DND-41 (cell line): ENCODE data around the gene TLN1.

Experiments used
- ATAC-seq: fragments of 200-7000 bp; cut with Tn5 transposase; 3 replicates; pipeline ENCODE4 v1.9.1; 2021; ENCODE audit warnings: low read depth; ENCODE audit not compliant: insufficient read depth
- DNase-seq: peaks from one replicate; pipeline ENCODE4 v3.0.0-alpha.2; 2020
- H2AFZ ChIP-seq: 2 replicates; pipeline ENCODE4 v1.6.0; 2012; ENCODE audit warnings: low read depth, low read length
- H3K27ac ChIP-seq: 2 replicates; pipeline ENCODE4 v1.5.1; 2012; ENCODE audit warnings: low read length, inconsistent platforms
- H3K27me3 ChIP-seq: fragments of 200-600 bp; sonication (generic); 2 replicates; pipeline ENCODE4 v1.6.0; 2012; ENCODE audit warnings: low read length, mild to moderate bottlenecking, inconsistent platforms; ENCODE audit not compliant: insufficient read depth, poor library complexity
- H3K36me3 ChIP-seq: 2 replicates; pipeline ENCODE4 v1.5.1; 2012; ENCODE audit warnings: low read length, inconsistent platforms; ENCODE audit not compliant: insufficient read depth
- H3K4me1 ChIP-seq: 2 replicates; pipeline ENCODE4 v1.5.1; 2012; ENCODE audit warnings: mild to moderate bottlenecking, low read length; ENCODE audit not compliant: insufficient read depth
- H3K4me2 ChIP-seq: 2 replicates; pipeline ENCODE4 v1.6.0; 2012; ENCODE audit warnings: mild to moderate bottlenecking, moderate library complexity, low read length, inconsistent platforms; ENCODE audit not compliant: insufficient read depth
- H3K4me3 ChIP-seq, 2 experiments: fragments of 200-600 bp in 1 of 2; shearing (Covaris generic) in 1 of 2; 2 replicates each; pipeline ENCODE4 v1.5.1; 2012 to 2016; ENCODE audit warnings: inconsistent platforms in 2 of 2, low read length in 2 of 2, mild to moderate bottlenecking in 2 of 2, low read depth in 1 of 2, moderate library complexity in 1 of 2
- H3K79me2 ChIP-seq: 2 replicates; pipeline ENCODE4 v1.6.0; 2012; ENCODE audit warnings: low read length, inconsistent platforms; ENCODE audit not compliant: insufficient read depth
- H3K9ac ChIP-seq: 2 replicates; pipeline ENCODE4 v1.6.0; 2012; ENCODE audit warnings: low read depth, mild to moderate bottlenecking, inconsistent platforms, low read length, moderate library complexity
- H3K9me3 ChIP-seq: 2 replicates; pipeline ENCODE4 v1.5.1; 2012; ENCODE audit warnings: low read length, moderate library complexity, mild to moderate bottlenecking, inconsistent platforms; ENCODE audit not compliant: insufficient read depth, severe bottlenecking
- H4K20me1 ChIP-seq: 2 replicates; pipeline ENCODE4 v1.6.0; 2012; ENCODE audit warnings: low read length; ENCODE audit not compliant: insufficient read depth
- EZH2 ChIP-seq: IDR thresholded peaks from 3 replicates; pipeline ENCODE4 v1.6.1; 2012; ENCODE audit warnings: borderline replicate concordance, low read depth, mild to moderate bottlenecking, moderate library complexity, low read length, inconsistent platforms; ENCODE audit not compliant: severe bottlenecking
- TF ChIP-seq, protein P1 (sequence below): IDR thresholded peaks from 2 replicates; pipeline ENCODE4 v1.5.1; 2012; ENCODE audit warnings: borderline replicate concordance, low read length, moderate library complexity, mild to moderate bottlenecking; ENCODE audit not compliant: poor library complexity, severe bottlenecking; ENCODE audit errors: extremely low read depth

Gene TLN1

GRCh38 chr9:35683323-35683722, 48.7 kb downstream of the TLN1 start:
- DNase-seq (no peak), ATAC-seq (no peak)
- Histone ChIP-seq H3K79me2 (no peaks in the 10 kb centered on the region), H3K9ac (no peak overlapping the region), H3K4me1 (peaks cover 2% of the 10 kb centered on the region; the same call in 1 of the 2 replicates), H4K20me1 (no peaks in the 10 kb centered on the region; the same call in 1 of the 2 replicates), H3K36me3 (peaks cover 45% of the 10 kb centered on the region), H3K4me2 (no peak overlapping the region), H3K9me3 (no peaks in the 10 kb centered on the region), H2AFZ (no peak overlapping the region), H3K27me3 (no peaks in the 10 kb centered on the region), H3K27ac (no peak overlapping the region), H3K4me3 (no peak overlapping the region)
- no peak for TF ChIP-seq EZH2
- TF ChIP-seq, protein P1, sequence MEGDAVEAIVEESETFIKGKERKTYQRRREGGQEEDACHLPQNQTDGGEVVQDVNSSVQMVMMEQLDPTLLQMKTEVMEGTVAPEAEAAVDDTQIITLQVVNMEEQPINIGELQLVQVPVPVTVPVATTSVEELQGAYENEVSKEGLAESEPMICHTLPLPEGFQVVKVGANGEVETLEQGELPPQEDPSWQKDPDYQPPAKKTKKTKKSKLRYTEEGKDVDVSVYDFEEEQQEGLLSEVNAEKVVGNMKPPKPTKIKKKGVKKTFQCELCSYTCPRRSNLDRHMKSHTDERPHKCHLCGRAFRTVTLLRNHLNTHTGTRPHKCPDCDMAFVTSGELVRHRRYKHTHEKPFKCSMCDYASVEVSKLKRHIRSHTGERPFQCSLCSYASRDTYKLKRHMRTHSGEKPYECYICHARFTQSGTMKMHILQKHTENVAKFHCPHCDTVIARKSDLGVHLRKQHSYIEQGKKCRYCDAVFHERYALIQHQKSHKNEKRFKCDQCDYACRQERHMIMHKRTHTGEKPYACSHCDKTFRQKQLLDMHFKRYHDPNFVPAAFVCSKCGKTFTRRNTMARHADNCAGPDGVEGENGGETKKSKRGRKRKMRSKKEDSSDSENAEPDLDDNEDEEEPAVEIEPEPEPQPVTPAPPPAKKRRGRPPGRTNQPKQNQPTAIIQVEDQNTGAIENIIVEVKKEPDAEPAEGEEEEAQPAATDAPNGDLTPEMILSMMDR = no peak

DNA sequence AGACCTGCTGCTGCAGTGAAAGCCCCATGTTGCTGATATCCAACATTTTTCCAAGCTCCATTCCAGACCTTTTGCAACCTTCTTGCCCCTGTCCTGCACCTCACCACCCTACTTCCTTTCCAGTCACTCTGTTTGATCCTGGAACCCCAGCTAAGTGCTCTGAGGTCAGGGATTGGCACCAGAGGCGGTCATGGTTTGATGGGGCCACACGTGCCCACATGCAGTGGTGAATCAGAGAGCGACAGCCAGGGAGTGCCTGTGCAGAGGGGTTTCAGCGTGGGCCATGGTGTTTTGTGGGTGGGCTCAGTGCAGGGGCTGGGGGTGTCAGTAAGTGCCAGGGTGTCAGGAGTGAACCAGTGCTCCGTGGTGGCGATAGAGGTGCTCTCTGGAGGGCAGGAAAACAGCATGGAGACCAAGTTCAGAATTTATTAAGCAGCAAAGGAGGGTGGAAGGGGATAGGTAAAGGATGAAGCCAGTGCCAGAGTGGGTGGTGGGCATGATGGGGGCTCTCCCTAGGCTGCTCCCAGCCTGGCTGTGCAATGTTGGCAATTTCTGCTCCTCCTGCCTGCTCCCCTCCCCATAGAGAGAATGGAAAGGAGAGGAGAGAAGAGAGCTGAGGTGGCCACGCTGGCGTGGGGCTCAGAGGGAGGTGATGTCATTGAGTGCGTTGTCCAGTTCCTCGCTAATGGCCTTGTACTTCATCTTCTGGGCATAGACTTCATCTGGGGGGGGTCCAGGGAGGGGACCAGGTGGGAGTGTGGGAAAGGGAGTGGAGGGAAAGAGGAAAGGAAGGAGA, 49.3 kb downstream of the TLN1 start:
- no peak overlapping the region for H3K9ac ChIP-seq
- no peak for DNase-seq
- no peaks in the 10 kb centered on the region for H3K27me3 ChIP-seq
- H3K27ac ChIP-seq = no peak overlapping the region
- no peak overlapping the region for H3K4me3 ChIP-seq
- H3K36me3 ChIP-seq = peaks cover 41% of the 10 kb centered on the region
- no peak for ATAC-seq
- H4K20me1 ChIP-seq = no peaks in the 10 kb centered on the region; the same call in 1 of the 2 replicates
- H3K9me3 ChIP-seq = no peaks in the 10 kb centered on the region
- no peaks in the 10 kb centered on the region for H3K4me1 ChIP-seq
- no peaks in the 10 kb centered on the region for H3K79me2 ChIP-seq
- H3K4me2 ChIP-seq = no peak overlapping the region
- no peak overlapping the region for H2AFZ ChIP-seq
- TF ChIP-seq, protein P1 = no peak
- TF ChIP-seq EZH2 = no peak

- H3K36me3 ChIP-seq = peaks cover 36% of the 10 kb centered on the region
- no peak overlapping the region for H2AFZ ChIP-seq
- no peaks in the 10 kb centered on the region for H3K79me2 ChIP-seq
- ATAC-seq (no peak), DNase-seq (no peak)
- no peak overlapping the region for H3K9ac ChIP-seq
- no peaks in the 10 kb centered on the region for H3K9me3 ChIP-seq
- no peak overlapping the region for H3K4me3 ChIP-seq
- no peak for TF ChIP-seq EZH2
- no peak overlapping the region for H3K27ac ChIP-seq
- H3K27me3 ChIP-seq = no peaks in the 10 kb centered on the region
- H4K20me1 ChIP-seq = no peaks in the 10 kb centered on the region; the same call in 1 of the 2 replicates
- H3K4me1 ChIP-seq = no peaks in the 10 kb centered on the region
- no peak overlapping the region for H3K4me2 ChIP-seq
Observed at GRCh38 chr9:35682051-35682450, 49.9 kb downstream of the TLN1 start.

- Histone ChIP-seq H3K4me3 (no peak overlapping the region), H3K27ac (no peak overlapping the region), H3K9ac (no peak overlapping the region), H3K4me1 (no peaks in the 10 kb centered on the region), H4K20me1 (no peaks in the 10 kb centered on the region; the same call in 1 of the 2 replicates), H3K4me2 (no peak overlapping the region), H2AFZ (no peak overlapping the region), H3K36me3 (peaks cover 36% of the 10 kb centered on the region), H3K9me3 (no peaks in the 10 kb centered on the region), H3K79me2 (no peaks in the 10 kb centered on the region), H3K27me3 (no peaks in the 10 kb centered on the region)
- ATAC-seq = no peak
- DNase-seq = no peak
- TF ChIP-seq, protein P1 = no peak
- TF ChIP-seq EZH2 = no peak
Observed at GRCh38 chr9:35681341-35682002, 50.5 kb downstream of the TLN1 start.
